NCI-H1417 treated with DMSO at 0.1 percent for 48 hours (cell line): ENCODE results near the gene PGM2.

Experiments used
- DNase-seq: peaks from one replicate; lab custom pipeline; 2025; lab: John Stamatoyannopoulos, UW

The PGM2 gene

DNA sequence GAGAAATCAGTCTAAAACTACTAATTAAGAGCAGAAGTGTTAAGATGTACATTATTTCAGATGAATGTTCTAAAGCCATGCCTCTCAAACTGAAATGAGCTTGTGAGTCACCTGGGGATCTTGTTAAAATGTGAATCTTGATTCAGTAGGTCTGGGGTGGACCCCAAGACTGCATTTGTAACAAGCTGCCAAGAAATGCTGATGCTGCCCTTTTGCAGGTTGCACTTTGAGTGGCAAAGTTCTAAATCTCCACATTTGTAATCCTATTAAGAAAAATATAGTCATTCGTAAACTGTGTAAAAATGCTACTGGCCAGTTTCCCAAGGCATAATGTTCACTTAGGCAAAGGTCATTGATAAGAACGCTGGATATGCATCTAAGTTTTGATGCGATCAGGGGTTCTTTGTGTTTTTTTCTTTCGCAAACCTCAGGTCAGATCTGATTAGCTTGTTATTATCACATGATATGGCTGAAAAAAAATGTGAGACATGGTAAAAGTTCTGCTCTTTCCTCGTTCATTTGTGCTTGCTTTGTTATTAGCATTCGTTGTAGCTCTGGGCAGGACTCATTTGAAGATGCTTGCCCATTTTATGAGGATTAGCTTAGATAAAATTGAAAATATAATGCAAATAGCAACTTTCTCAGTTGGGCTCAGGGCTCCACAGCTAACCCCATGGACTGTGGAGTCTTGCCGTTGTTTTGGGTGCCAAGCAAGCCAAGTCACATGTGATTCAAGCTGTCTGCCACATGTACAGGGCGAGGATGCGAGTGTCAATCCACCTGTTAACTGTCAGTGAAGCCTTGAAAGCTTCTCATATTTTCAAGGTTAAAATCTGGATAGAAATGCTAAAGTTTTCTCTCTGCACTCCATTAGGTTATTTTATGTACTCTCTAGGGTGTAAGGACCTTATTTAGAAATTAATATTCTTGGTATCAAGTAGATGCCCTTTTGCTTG, 76.5 kb downstream of the PGM2 start:
- DNase-seq = no peak

DNA sequence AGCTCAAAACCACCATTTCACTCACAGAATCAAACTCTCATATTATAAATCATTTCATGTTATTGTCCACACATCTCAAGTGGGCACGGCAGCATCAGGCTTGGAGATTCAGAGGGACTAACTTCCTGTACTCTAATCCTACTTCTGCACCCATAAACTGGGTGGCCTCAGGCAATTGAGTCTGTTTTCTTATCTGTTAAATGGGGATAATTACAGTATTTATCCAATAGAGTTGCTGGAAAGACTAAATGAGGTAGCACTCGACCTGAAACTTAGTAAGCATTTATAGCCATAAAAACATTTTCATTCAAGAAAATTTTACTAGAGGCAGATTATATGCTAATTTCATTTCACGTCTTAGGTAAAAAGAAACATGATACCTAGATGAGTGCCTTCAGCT, 77.4 kb downstream of the PGM2 start:
- DNase-seq = no peak

DNA sequence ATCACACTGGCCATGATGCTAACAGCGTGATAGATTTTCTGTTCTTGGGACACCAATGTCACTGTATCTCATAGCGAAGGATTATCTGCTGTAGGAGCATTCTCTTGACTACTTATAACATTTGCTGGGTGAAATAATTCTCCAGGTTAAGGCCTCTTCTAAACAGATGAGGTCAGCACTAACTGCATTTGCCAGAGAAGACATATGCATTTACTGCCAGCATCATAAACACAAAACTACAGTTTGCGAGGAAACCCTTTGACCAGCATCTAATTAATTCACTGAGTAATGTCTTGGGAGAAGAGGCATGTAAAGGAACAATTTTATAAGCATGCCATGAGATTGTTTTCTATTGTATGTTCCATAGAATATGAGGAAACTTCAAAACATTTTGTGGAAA, 78.3 kb downstream of the PGM2 start:
- no peak for DNase-seq

DNA sequence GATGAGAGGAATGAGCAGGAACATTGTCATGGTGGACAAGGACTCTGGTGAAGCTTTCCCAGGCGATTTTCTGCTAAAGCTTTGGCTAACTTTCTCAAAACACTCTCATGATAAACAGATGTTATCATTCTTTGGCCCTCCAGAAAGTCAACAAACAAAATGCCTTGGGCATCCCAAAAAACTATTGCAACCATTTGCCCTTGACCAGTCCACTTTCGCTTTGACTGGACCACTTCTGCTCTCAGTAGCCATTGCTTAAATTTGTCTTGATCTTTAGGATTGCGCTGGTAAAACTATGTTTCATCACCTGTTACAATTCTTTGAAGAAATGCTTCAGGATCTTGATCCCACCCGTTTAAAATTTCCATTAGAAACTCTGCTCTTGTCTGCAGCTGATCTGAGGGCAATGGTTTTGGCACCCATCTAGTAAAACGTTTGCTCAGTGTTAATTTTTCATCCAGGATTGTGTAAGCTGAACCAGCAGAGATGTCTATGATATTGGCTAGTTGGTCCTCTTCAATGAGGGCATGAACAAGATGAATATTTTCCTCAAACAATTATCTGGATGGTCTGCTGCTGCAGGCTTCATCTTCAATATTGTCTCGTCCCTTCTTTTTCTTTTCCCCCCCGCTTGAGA, 79.2 kb downstream of the PGM2 start:
- no peak for DNase-seq

DNA sequence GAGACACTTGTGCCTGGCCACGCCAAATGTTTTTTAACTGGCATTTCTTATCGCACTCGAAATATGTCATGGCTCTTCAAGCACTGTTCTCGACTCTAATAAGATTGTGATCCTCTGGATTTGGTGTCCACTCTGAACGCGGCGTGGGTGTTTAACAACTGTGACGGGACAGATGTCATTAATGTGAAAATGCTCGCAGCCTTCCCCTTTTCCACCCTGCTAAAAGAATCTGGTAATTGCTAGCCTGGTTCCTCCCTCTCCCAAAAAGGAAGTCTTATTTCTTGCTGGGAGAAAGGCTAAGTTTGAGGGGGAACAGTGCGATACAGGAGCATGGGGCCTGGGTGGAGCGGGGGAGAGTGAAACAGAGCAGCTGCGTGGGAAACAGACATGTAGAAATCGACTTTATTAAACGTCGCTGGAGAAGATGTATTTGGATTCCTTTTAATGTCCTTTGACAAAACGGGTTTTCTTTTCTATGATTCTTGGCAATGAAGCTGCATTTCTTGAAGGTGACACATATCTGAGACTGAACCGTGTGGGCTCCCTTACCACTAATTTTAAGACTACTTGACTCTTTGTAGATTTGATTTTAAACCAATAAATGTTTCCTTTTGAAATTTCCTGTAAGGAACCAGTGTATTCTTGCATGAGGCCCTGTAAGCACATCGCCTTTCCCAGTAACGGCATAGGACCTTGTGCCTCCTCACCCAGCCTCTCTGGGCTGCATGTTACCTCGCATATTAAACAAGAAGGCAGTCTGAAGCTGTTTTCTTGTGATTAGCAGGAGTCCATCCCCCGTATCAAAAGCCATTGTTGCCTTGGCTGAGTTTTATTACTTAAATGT, 82.2 kb downstream of the PGM2 start:
- DNase-seq = no peak

DNA sequence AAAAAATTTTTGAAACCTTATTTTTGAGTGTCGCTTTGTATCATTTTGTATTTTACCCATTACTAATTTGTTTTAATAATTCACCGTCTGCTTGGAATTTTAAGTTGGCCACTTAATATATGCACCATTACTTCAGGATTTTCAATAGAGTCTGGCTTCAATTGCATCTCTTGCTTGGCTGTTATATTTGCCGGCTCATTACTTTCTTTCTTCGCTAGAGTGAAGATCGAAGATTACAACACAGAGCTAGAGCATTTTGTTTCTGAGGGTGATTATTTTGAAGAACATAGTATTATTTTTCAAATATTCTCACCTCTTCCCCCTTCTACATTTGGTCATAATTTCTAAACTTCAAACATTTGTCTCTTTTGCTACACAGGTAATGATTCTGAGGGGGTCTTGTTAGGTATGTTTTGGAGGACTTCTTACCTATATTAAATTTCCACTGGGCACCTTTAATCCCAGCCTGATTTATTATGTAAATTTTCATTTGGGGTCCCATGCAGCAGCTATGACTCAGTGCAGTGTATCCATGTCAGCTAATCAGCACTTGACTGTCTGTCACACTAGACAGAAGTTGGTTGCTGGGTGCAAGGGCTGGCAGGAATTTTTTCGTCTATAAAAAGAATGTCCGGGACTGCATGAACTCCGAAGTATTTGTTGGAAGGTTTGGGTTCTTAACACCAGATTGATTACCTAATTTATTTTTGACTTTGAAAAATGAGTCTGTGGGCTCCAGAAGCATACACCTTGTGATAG, 83.0 kb downstream of the PGM2 start:
- DNase-seq = no peak

DNA sequence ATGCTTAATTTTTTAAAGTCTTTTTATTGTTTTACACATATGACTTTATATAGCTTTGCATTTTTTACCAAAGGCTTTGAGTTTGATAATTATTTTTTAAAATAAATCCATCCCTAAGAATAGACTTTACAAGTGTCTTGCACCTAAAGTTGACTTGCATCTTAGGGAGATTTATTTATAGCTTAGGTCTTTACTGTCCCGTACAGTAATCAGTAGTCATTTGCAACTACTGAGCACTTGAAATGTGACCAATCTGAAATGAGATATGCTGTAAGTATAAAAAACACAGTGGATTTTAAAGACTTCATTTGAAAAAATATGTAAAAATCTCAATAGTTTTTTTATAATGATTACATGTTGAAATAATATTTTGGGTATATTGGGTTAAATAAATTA, 83.6 kb downstream of the PGM2 start:
- DNase-seq = no peak
